ENCODE results near the gene WNT7B. TPM values are rescaled to one million over a fixed set of nuclear protein-coding genes. Genes with fewer than 3 reads are reported as not detected.

The WNT7B gene
- polyA plus RNA-seq, 1 of the 3 experiments (the other 2 are of a cell fraction): 0.13 TPM

DNA sequence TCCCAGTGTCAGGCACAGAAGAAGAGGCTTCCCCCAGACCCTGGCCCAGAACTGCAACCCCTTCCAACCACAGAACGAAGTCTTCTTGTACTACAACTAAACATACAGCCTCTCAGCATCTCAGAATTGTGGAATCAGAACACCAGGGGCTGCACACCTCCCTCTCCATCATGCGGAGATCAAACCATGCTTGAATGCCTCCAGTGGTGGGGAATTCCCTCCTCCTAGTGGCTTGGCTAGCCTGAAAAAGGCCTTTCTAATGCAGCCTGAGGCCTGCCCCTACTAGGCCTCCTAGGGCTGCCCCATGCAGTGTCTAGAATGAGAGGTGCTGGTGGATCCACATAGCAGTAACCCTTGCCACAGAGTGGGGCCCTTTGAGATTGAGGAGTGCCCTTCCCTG is 62.7 kb downstream of the WNT7B start:
- H3F3A ChIP-seq (replicated peaks; ENCODE audit: insufficient read depth): no peaks in the 10 kb centered on the region
- H3K4me2 ChIP-seq: no peak overlapping the region
- H3K4me1 ChIP-seq (ENCODE audit: control insufficient read depth in 1 of 2, insufficient read depth in 2 of 2, low read depth in 1 of 2, low read length in 1 of 2): no peaks in the 10 kb centered on the region
- no peaks in the 10 kb centered on the region for H3K9me2 ChIP-seq
- DNase-seq: no peak
- CTCF ChIA-PET: no interaction called here
- no peak overlapping the region for H3K9ac ChIP-seq
- 65% methylated on average over 2 of the region's 2 CpGs for WGBS (ENCODE audit: low lambda C conversion rate)
- H3K9me3 ChIP-seq: no peaks in the 10 kb centered on the region
- H3K4me3 ChIP-seq (ENCODE audit: low read depth in 2 of 2, low read length in 1 of 2): no peak overlapping the region
- no peak overlapping the region for H2AFZ ChIP-seq (ENCODE audit: low read depth)
- POLR2A ChIA-PET: no interaction called here
- H3K27ac ChIP-seq (ENCODE audit: low read depth in 2 of 2, low read length in 1 of 2): no peak overlapping the region
- no peaks in the 10 kb centered on the region for H3K36me3 ChIP-seq (replicated peaks in 1 of 2; ENCODE audit: control insufficient read depth in 1 of 2, insufficient read depth in 2 of 2, low read length in 1 of 2)
- H3K27me3 ChIP-seq (ENCODE audit: insufficient read depth): no peaks in the 10 kb centered on the region
- no peak for TF ChIP-seq EZH2phosphoT487 (IDR thresholded peaks at IDR 0.05; ENCODE audit: borderline replicate concordance, low read depth)
- no peak for TF ChIP-seq RAD21 (IDR thresholded peaks at IDR 0.05; ENCODE audit: low read length)
- TF ChIP-seq, protein P1, sequence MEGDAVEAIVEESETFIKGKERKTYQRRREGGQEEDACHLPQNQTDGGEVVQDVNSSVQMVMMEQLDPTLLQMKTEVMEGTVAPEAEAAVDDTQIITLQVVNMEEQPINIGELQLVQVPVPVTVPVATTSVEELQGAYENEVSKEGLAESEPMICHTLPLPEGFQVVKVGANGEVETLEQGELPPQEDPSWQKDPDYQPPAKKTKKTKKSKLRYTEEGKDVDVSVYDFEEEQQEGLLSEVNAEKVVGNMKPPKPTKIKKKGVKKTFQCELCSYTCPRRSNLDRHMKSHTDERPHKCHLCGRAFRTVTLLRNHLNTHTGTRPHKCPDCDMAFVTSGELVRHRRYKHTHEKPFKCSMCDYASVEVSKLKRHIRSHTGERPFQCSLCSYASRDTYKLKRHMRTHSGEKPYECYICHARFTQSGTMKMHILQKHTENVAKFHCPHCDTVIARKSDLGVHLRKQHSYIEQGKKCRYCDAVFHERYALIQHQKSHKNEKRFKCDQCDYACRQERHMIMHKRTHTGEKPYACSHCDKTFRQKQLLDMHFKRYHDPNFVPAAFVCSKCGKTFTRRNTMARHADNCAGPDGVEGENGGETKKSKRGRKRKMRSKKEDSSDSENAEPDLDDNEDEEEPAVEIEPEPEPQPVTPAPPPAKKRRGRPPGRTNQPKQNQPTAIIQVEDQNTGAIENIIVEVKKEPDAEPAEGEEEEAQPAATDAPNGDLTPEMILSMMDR (IDR thresholded peaks at IDR 0.05): no peak
- no peak for TF ChIP-seq YY1 (IDR thresholded peaks at IDR 0.05; ENCODE audit: low read depth)
- TF ChIP-seq RXRA (IDR thresholded peaks at IDR 0.05; ENCODE audit: borderline replicate concordance, low read depth): no peak
- TF ChIP-seq, protein P2, sequence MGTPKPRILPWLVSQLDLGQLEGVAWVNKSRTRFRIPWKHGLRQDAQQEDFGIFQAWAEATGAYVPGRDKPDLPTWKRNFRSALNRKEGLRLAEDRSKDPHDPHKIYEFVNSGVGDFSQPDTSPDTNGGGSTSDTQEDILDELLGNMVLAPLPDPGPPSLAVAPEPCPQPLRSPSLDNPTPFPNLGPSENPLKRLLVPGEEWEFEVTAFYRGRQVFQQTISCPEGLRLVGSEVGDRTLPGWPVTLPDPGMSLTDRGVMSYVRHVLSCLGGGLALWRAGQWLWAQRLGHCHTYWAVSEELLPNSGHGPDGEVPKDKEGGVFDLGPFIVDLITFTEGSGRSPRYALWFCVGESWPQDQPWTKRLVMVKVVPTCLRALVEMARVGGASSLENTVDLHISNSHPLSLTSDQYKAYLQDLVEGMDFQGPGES (IDR thresholded peaks at IDR 0.05; ENCODE audit: low read depth, low read length): no peak
- no peak for TF ChIP-seq SMC3 (IDR thresholded peaks at IDR 0.05; ENCODE audit: low read depth, low read length)
- no peak for TF ChIP-seq ELF1 (IDR thresholded peaks at IDR 0.05)
- TF ChIP-seq REST (IDR thresholded peaks at IDR 0.05; ENCODE audit: low read depth, low read length): no peak
- no peak for TF ChIP-seq POLR2AphosphoS5 (IDR thresholded peaks at IDR 0.05; ENCODE audit: low read depth, low read length)
- no peak for TF ChIP-seq RFX5 (IDR thresholded peaks at IDR 0.05; ENCODE audit: low read length)
- no peak for TF ChIP-seq TAF1 (IDR thresholded peaks at IDR 0.05; ENCODE audit: borderline replicate concordance, low read depth, low read length)
- TF ChIP-seq MXI1 (IDR thresholded peaks at IDR 0.05; ENCODE audit: low read depth, low read length): no peak
- TF ChIP-seq FOSL2 (IDR thresholded peaks at IDR 0.05; ENCODE audit: borderline replicate concordance, low read depth): no peak
- no peak for TF ChIP-seq USF1 (IDR thresholded peaks at IDR 0.05; ENCODE audit: borderline replicate concordance, low read depth)
- TF ChIP-seq MEF2A (IDR thresholded peaks at IDR 0.05; ENCODE audit: borderline replicate concordance, low read depth): no peak
- TF ChIP-seq NFIC (IDR thresholded peaks at IDR 0.05; ENCODE audit: borderline replicate concordance): no peak
- no peak for TF ChIP-seq ZBTB33 (IDR thresholded peaks at IDR 0.05; ENCODE audit: borderline replicate concordance, low read depth)
- no peaks in the 10 kb centered on the region for H4K20me1 ChIP-seq (ENCODE audit: insufficient read depth)
- no peaks in the 10 kb centered on the region for H3K79me2 ChIP-seq (ENCODE audit: insufficient read depth)
